ENCODE data around the gene APOBEC3H.

GRCh38 chr22:39139933-39140332 lies 42.9 kb downstream of the APOBEC3H start:
- TF ChIP-seq POLR2A (IDR thresholded peaks at IDR 0.05; ENCODE audit: low read depth), result no peak
- TF ChIP-seq, protein P1, sequence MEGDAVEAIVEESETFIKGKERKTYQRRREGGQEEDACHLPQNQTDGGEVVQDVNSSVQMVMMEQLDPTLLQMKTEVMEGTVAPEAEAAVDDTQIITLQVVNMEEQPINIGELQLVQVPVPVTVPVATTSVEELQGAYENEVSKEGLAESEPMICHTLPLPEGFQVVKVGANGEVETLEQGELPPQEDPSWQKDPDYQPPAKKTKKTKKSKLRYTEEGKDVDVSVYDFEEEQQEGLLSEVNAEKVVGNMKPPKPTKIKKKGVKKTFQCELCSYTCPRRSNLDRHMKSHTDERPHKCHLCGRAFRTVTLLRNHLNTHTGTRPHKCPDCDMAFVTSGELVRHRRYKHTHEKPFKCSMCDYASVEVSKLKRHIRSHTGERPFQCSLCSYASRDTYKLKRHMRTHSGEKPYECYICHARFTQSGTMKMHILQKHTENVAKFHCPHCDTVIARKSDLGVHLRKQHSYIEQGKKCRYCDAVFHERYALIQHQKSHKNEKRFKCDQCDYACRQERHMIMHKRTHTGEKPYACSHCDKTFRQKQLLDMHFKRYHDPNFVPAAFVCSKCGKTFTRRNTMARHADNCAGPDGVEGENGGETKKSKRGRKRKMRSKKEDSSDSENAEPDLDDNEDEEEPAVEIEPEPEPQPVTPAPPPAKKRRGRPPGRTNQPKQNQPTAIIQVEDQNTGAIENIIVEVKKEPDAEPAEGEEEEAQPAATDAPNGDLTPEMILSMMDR (IDR thresholded peaks at IDR 0.05), result no peak
- TF ChIP-seq POLR2AphosphoS5 (IDR thresholded peaks at IDR 0.05), result no peak
- TF ChIP-seq EP300 (IDR thresholded peaks at IDR 0.05), result no peak

Data from esophagus muscularis mucosa (tissue), 4 donors.